Stimulated activated CD8-positive, alpha-beta memory T cell treated with anti-CD3 and anti-CD28 coated beads, Interleukin-2, amount 100 ng/mL, for 1 hour (primary cell): Measurements from ENCODE around the gene DDAH1.

Experiments used
- DNase-seq, 2 donors: peaks; one replicate each; pipeline ENCODE4 v3.0.0-alpha.2; 2020; ENCODE audit warnings: low read depth in 2 of 2

Gene DDAH1

DNA sequence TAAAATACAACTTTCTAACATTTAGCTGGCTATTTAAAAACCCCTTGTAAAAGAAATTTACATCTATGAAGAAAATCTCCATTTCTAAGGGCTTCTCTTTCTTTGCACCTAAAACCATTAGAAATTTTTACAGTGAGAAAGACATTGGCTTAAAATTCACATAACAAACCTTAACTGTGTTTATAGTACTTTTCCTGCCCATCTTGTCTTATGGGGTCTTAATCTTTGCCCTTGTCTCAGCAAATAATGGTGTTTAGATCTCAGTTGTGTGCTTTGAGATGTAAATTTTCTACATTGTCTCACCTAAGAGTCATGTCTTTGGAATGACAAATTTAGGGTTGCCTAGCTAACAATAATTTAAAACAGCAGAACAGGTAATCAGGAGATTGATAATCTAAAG lies 71.5 kb downstream of the DDAH1 start:
- DNase-seq = no peak

DNA sequence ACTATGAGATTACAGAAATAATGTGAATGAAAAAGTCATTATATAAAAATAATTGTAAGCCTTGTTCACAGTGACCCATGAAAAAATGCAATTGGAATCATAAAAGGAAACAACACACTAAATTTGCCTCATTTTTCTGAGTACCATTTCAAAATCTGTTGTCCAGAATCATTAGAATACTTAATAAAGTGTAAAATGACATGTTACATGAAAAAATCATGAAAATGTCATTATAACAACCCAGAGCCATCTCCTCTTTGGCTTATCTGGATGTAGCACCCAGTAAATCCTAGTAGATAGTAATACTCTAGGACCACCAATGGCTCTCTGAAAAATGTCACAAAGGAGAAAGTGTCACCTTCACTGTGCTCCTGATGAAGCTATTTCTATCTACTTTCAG lies 76.5 kb downstream of the DDAH1 start:
- no peak for DNase-seq

DNA sequence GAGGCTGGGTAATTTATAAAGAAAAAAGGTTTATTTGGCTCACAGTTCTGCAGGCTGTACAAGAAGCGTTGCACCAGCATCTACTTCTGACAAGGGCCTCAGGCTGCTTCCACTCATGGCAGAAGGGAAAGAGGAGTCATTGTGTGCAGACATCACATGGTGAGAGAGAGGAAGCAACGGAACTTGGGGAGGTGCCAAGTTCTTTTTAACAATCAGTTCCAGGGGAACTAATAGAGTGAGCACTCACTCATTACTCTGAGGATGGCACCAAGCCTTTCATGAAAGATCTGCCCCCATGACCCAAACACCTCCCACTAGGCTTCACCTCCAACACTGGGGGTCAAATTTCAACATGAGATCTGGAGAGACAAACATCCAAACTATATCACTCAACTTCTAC lies 77.2 kb downstream of the DDAH1 start:
- DNase-seq = no peak

DNA sequence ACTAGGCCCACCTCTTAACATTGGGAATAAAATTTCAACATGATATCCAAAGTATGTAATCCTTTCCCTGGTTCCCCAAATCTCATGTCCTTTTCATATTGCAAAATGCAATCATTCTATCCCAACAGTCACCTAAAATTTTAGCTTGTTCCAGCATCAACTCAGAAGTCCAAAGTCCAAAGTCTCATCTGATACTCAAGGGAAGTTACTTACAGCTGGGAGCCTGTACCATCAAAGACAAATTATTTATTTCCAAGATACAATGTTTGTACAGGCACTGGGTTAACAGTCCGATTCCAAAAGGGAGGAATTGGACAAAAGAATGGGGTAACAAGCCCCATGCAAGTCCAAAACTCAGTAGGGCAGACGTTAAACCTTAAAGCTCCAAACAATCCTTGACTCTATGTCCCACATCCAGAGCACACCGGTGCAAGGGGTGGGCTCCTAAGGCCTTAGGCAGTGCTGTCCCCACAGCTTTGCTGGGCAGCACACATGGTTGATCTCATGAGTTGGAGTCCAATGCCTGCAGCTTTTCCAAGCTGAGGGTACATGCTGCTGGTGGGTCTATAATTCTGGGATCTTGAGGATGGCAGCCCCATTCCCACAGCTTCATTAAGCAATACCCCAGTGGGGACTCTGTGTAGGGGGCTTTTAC lies 78.8 kb downstream of the DDAH1 start:
- DNase-seq = no peak

DNA sequence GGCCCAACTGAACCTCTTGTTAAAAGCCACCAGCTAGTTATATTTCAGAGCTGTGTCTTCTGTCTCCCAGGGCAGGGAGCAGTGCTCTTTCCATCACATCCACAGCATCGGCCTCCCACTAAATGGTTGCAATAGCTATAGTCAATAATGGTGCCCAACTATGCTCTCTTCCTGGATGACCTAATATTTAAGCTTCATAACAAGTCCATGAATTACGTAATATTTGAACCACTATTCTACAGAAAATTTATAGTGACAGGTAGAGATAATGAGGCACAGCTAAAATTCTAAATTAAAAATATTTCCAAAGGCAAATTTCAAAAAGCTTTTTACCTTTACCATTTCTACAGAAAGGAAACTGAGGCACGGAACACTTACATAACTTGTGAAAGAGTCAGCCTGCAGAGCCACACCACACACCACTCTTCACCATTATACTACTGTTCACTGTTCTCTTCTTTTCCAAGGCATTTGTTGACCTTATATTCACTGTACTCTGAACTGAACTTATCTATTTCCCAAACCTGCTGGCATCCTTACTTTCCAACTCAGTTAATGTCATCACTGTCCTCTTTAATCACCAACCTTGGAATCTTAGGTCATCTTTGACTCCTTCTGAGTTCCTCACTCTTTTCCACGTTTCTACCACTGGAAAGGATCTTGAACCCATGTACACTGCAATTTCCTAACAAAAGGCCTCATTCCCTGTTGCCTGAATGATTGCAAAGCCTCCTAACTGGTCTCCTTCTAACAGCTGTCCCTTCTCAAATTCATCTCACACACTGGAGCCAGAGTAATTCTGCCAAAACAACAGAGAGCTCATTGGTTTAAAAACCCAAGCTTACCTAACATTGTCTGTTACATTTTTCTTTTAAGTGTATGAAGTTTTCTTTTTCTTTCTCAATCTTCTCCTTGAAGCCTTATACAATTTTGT lies 85.5 kb downstream of the DDAH1 start:
- no peak for DNase-seq

DNA sequence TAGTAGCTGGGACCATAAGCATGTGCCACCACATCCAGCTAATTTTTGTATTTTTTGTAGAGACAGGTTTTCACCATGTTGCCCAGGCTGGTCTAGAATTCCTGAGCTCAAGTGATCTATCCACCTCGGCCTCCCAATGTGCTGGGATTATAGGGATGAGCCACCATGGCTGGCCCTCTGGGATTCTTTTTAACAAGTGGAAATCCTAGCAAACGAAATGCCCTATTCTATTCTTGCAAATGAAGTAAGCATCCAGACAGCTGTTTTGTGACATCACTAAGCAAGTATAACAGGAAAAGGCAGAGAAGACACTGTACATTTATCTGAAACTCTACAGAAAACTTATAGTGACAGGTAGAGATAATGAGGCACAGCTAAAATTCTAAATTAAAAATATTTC lies 86.4 kb downstream of the DDAH1 start:
- DNase-seq = no peak

DNA sequence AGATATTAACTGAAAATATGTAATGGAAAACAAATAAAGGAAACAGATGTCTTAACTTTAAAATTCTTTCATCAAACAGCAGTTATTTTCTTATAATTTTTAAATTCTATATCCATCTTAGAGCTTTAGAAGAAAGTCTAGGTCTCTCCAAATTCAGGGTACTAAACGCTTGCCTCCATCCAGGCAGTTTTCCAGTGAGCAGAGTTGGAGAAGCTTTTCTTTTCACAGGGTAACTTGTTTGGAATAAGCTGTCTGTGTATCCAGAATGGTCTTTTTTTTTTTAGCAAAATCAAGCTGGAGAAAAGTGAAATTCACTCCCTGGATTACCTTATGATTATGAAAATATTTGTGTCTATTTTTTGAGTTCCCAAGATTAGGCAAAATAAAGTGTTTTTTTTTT lies 88.6 kb downstream of the DDAH1 start:
- DNase-seq = no peak

DNA sequence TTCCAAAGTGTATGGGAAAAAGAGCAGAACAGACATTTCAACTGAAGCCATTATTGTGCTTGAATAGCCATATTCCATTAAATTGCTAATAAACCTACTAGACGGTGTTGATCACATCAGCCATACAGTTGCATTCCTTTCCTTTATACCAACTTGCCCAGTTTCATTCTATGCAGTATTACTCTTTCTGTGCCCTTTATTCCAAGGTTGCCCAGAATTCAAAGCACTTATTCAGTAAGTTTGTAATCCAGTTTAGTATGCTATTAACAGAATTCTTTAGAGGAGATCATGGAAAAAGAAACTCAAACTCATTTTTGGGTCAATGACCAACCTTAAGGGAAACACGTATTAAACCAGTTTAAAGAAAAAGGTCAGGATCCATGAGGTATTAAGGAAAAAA lies 89.5 kb downstream of the DDAH1 start:
- no peak for DNase-seq

DNA sequence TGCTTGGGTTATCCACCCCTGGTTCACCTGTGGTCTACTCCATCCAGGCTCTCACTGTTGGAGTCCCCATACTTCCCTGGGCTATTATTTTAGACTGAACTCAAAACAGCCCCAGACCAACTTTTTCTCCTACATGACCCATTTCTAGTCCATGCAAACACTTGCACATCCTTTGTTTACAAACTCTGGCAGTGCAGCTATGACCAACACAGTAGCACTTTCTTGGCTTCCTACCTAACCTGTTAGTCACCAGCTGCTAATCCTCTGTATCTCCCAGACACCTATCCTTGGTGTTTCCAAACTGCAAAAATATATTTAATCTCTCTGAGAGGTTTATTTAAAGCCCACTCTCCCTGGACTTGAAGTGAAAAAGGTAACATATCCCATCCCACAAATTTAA lies 90.8 kb downstream of the DDAH1 start:
- no peak for DNase-seq

DNA sequence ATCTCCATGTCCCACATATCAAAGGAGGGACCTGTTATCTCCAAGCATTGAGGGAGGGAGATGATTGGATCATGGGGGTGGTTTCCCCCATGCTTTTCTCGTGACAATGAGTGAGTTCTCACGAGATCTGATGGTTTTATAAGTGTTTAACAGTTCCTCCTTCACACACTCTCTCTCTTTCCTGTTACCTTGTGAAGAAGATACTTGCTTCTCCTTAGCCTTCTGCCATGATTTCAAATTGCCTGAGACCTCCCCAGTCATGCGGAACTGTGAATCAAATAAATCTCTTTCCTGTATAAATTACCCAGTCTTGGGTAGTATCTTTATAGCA lies 91.6 kb downstream of the DDAH1 start:
- DNase-seq = no peak

DNA sequence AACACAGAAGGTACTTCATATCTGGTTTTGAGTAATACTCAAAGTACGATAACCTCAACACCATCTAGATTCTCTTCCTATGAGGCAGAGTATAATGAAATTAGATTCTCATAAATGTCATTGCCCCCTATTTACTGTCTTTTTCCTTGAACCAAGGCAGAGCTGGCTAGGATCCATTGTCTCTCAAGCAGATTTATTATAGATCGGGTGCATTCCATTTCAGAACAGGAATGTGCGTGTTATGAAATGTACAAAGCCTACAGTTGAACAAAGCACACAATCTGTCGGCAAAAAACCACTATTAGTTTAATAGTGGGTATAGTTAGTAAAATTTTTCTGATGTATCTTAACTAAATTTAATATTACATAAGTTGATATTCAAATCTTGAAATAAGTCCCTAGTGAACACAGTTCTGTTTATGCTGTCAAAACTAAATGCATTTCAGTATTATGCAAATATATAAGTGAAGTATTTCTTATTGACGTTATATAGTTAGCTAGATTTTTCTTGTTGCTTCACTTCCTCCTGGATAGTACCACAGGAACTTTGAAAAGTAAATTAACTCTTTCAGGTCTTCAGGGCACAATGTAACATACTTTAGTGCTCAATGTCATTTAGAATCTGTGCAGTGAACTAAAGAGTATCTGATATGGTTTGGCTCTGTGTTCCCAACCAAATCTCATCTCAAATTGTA lies 92.1 kb downstream of the DDAH1 start:
- DNase-seq = no peak

DNA sequence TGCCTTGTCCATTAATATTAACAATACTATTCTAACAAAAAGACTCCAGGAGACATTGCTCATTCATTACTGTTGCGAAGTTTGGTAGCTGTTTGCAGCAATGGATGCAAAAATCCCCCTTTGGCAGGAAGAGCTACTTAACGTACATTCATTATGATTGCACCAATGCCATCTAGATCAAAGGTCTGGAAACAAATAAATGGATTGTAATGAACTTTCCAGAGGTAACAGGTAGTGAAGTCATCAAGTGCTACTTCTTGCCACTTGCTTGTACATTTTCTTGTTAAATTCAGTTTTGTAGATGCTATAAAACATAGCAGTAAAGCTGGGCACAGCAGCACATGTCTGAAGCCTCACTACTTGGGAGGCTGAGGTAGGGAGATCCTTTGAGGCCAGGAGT lies 93.9 kb downstream of the DDAH1 start:
- no peak for DNase-seq

DNA sequence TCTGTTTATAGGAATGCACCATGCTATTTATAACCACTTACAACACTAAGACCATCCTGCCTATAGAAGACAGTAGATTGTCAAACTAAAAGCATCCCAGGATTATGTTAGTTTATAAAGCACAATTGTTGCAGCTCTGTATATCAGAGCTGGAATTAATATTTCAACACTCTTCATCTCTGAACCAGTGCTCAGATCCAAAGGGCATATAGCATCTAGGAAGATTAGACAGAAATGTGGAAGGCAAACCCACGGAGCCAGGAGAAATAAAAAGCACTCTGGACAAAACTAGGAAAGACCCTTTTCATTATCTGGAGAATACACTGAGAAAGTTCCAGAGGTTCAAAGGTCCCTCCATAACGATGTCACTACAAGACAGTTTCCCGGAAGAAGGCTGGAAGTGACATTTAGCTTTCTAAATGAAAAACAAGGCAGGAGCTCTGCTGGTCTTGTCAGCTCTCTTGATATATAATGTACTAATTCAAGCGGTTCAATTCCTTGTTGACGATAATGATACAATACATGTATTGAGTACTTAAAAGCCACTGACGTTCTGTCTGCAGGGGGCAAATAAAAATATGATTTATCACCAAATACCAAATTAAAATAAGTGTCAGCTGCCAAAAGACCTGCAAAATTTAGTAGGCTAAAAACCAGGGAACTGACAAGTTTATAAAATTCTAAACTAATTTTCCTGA lies 96.7 kb downstream of the DDAH1 start:
- DNase-seq = no peak

DNA sequence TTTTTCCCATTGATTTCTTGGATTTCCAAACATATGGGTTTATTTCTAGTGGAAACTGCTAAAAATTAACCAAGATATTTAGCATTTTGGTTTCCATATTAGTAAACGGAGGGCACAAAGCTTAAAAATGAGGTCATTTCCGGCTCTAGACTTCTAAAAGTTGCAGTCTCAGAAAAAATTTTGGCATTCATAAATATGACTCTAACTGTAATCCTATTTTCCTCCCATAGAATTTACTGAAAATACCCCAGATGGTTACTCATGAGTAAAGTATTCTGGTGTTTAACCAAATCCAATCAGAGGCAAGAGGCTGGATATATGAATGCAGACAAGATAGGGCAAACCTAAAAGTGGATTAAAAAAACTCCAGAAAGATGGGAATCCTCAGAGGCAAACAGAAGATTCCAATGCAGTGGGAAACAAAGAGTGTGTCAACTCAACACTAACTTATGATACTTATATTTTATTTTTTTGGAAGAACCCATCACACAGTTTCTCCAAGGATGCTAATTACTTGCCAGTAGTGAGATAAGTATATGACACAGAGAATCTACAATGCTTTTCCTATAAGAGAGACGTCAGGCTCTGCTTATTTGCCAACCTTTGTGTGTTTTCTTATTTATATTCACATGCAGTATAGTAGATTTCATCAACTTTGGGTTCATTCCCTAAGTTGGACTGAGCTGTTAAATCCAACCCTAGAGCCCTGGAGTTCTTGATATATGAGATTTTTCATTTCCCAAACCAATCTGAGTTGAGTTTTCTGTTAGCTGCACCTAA lies 98.4 kb downstream of the DDAH1 start:
- DNase-seq = no peak

DNA sequence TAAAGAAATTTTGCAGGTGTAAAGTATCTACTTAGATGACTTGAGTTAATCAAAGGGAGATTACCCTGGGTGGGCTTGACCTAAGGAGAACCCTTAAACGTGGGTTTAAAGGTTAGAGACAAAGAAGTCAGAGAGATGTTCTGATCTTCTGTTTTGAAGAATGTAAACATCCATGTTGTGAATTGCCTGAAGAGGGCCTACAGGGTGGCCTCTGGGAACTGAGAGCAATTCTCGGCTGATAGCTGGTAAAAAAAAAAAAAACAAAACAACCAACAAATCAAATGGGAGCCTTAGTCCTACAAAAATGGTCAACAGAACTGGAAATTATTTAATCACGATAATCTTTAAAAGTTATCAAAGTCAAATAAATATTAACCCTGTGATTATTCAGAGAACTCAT lies 99.1 kb downstream of the DDAH1 start:
- DNase-seq = no peak

DNA sequence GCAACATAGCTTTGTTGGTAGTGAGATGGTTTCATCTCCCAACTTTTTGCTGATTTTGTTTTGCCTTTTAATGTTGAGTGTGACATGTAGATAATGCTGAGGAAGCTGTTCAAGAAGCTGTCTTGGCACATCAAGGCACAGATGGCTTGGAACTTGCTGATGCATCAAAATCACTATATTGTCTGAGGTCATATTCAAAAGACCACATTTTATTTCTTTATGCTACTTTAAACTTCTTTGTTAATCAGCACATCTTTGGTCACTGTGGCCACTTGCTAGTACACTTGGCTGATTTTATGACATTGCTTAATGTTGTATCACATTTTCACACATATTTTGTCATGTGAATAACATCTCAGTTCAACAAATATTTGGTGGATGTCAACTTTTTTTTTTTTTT lies 101.4 kb downstream of the DDAH1 start:
- DNase-seq = no peak

DNA sequence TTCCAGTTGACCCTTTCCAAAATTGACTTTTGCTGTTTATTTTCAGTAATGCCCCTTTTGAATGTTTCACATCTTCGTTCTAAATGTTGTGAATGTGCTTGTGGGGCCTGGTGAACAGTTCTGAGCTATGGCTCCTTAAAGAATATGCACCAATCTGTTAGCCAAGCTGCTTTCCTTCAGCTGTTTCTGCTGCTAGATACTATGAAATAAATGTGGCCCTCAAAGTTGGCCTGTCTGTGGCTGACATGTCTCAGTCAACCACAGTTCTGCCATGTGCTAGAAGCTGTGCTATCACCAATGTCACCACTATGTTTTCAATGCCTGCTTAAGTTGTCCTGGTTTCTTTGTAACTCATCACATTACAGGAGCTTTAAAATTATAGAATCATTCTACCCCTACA lies 101.9 kb downstream of the DDAH1 start:
- DNase-seq = no peak

DNA sequence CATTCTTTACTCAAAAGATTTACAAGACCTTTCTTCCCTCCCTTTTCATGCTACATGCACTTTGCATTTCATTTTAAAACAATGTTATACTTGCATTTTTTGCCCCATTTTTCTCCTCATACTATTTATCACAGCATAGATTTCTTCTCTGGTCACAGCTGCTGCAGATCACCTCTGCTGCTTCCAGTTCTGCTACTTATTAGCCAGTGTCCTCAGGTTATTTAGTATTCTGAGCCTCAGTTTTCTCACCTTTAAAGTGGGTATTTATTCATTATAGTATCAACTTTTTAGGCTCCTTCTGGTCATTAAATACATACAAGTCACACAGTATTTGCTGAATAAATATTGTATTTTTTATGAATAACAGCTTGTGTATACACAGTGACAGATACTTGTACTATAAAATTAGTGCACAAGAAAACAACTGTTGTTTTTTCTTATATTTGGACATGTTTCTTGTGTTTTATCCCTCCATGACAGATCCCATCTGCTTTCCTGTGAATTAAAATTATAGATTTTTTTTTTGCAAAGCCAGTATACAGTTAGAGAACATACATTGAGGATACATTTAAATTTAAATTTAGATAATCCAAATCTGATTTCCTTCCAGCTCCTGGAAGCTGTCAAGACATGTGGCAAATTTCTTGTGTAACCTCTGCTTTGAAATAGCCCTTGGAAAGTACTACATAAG lies 103.2 kb downstream of the DDAH1 start:
- no peak for DNase-seq

DNA sequence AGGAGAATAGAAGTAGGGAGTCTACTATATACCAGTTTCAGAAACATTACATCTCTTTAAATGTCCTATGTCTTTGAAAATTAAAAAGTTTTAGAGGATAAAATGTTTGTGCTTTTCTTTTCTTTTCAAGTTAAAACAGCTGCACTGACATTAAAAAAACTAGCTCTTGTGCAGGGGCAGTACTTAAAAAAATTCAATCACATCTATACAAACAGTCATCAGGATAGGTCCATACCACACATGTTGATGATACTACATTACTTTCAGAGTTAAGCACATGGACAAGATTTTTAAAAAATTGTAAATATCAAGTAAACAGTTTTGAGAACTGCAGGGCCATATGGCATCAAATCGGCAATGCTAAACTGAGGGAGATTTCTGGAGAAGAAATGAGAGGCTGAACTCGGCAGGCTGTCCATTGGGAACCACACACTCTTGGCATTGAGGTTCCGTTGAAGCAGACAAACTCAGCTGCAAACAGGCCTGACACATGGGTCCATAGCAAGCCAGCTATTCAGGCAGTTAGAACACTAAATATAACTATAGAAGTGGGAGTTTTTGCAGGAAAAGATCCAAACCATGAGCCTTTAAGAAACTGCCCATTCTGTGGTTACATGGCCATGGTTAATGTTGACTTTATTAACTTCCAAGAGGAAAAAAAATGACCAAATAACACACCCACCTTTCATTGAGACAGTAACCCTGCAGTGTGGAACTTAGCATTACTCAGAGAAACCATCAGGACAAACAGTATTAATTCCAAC lies 104.0 kb downstream of the DDAH1 start:
- DNase-seq = no peak
